ENCODE results near the gene CXXC5. TPM values are rescaled to one million over a fixed set of nuclear protein-coding genes. Genes with fewer than 3 reads are reported as not detected.

CXXC5 gene
- polyA plus RNA-seq, 1 donor from 2014 or later: 24.4 TPM

GRCh38 chr5:139687656-139688055 is 39.5 kb downstream of the CXXC5 start:
- no peaks in the 10 kb centered on the region for H3K27me3 ChIP-seq (ENCODE audit: insufficient read depth, low read depth, low read length)
- no peaks in the 10 kb centered on the region for H3F3A ChIP-seq (ENCODE audit: insufficient read depth, low read length, poor library complexity, severe bottlenecking)
- H3K9me2 ChIP-seq (ENCODE audit: insufficient read depth, low read length): no peaks in the 10 kb centered on the region
- H3K4me3 ChIP-seq (ENCODE audit: low read length): no peak overlapping the region
- H3K4me2 ChIP-seq (ENCODE audit: low read length): no peak overlapping the region
- H3K9me3 ChIP-seq (ENCODE audit: low read length): no peaks in the 10 kb centered on the region
- no peak overlapping the region for H2AFZ ChIP-seq (ENCODE audit: low read depth, low read length)
- H3K27ac ChIP-seq (ENCODE audit: low read length): no peak overlapping the region
- H3K36me3 ChIP-seq (ENCODE audit: insufficient read depth, low read length): no peaks in the 10 kb centered on the region
- no peaks in the 10 kb centered on the region for H3K79me2 ChIP-seq (replicated peaks; ENCODE audit: insufficient read depth, low read length)
- TF ChIP-seq REST (IDR thresholded peaks at IDR 0.05; ENCODE audit: borderline replicate concordance) (no peak), SMC3 (conservative IDR thresholded peaks at IDR 0.05; ENCODE audit: poor library complexity) (no peak), EP300 (conservative IDR thresholded peaks at IDR 0.05; ENCODE audit: poor library complexity, severe bottlenecking) (no peak), RAD21 (conservative IDR thresholded peaks at IDR 0.05) (no peak), MXI1 (conservative IDR thresholded peaks at IDR 0.05; ENCODE audit: poor library complexity, severe bottlenecking) (no peak), TAF1 (IDR thresholded peaks at IDR 0.05; ENCODE audit: low read depth) (no peak), POLR2AphosphoS5 (IDR thresholded peaks at IDR 0.05) (no peak), EZH2 (IDR thresholded peaks at IDR 0.05; ENCODE audit: borderline replicate concordance, insufficient read depth, low read length, poor library complexity, severe bottlenecking) (no peak), CTCF (IDR thresholded peaks at IDR 0.05; ENCODE audit: poor library complexity, severe bottlenecking) (no peak)
- H4K20me1 ChIP-seq (ENCODE audit: insufficient read depth): no peaks in the 10 kb centered on the region
- no peak overlapping the region for H3K9ac ChIP-seq (ENCODE audit: low read length)

GRCh38 chr5:139688088-139688702 is 40.0 kb downstream of the CXXC5 start:
- Histone ChIP-seq H3K36me3 (ENCODE audit: insufficient read depth, low read length) (no peaks in the 10 kb centered on the region), H3F3A (ENCODE audit: insufficient read depth, low read length, poor library complexity, severe bottlenecking) (no peaks in the 10 kb centered on the region), H4K20me1 (ENCODE audit: insufficient read depth) (no peaks in the 10 kb centered on the region), H3K9ac (ENCODE audit: low read length) (no peak overlapping the region), H3K4me2 (ENCODE audit: low read length) (no peak overlapping the region), H3K9me2 (ENCODE audit: insufficient read depth, low read length) (no peaks in the 10 kb centered on the region), H3K27ac (ENCODE audit: low read length) (no peak overlapping the region), H3K79me2 (replicated peaks; ENCODE audit: insufficient read depth, low read length) (no peaks in the 10 kb centered on the region), H3K27me3 (ENCODE audit: insufficient read depth, low read depth, low read length) (no peaks in the 10 kb centered on the region), H2AFZ (ENCODE audit: low read depth, low read length) (no peak overlapping the region), H3K9me3 (ENCODE audit: low read length) (no peaks in the 10 kb centered on the region), H3K4me3 (ENCODE audit: low read length) (no peak overlapping the region)
- TF ChIP-seq MXI1 (conservative IDR thresholded peaks at IDR 0.05; ENCODE audit: poor library complexity, severe bottlenecking) (no peak), EZH2 (IDR thresholded peaks at IDR 0.05; ENCODE audit: borderline replicate concordance, insufficient read depth, low read length, poor library complexity, severe bottlenecking) (no peak), CTCF (IDR thresholded peaks at IDR 0.05; ENCODE audit: poor library complexity, severe bottlenecking) (no peak), EP300 (conservative IDR thresholded peaks at IDR 0.05; ENCODE audit: poor library complexity, severe bottlenecking) (no peak), SMC3 (conservative IDR thresholded peaks at IDR 0.05; ENCODE audit: poor library complexity) (no peak), TAF1 (IDR thresholded peaks at IDR 0.05; ENCODE audit: low read depth) (no peak), REST (IDR thresholded peaks at IDR 0.05; ENCODE audit: borderline replicate concordance) (no peak), RAD21 (conservative IDR thresholded peaks at IDR 0.05) (no peak), POLR2AphosphoS5 (IDR thresholded peaks at IDR 0.05) (no peak)

Measured in neural cell (in vitro differentiated cells).